Activated T-cell treated with anti-CD3 and anti-CD28 coated beads for 24 hours (primary cell): ENCODE measurements around the gene PHACTR2.
A peak's percentile ranks its signal among the peaks of the same experiment; 100 is the strongest.
"Not testable (repeated sequence)": the region's sequence is repeated elsewhere in the genome, so short reads cannot be mapped to it uniquely, and the experiment has no call there.

Source experiments
- DNase-seq: peaks from one replicate; pipeline ENCODE4 v3.0.0-alpha.2; 2020; ENCODE audit warnings: low read depth

Gene PHACTR2

GRCh38 chr6:143677891-143678791 lies at the start of gene PHACTR2:
PHACTR2 (plus strand) TSS chr6:143677965; CDS start chr6:143678164, 199 bp downstream.
- peak; percentile 31 for DNase-seq

- no peak for DNase-seq
These were observed 48.4 kb upstream of the PHACTR2 start for GRCh38 chr6:143629104-143630080.

- not testable (repeated sequence) for DNase-seq
These were observed 46.6 kb upstream of the PHACTR2 start for GRCh38 chr6:143631196-143631595.

DNA sequence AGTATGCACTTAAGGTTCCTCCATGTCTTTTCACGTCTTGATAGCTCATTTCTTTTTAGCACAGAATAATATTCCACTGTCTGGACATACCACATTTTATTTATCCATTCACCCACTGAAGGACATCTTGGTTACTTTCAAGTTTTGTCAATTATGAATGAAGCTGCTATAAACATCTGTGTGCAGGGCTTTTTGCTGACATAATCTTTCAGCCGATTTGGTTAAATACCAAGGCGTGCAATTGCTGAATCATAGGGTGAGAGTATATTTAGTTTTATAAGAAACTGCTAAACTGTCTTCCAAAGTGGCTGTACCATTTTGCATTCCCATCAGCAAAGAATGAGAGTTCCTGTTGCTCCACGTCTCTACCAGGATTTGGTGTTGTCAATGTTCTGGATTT lies 44.9 kb upstream of the PHACTR2 start:
- no peak for DNase-seq

DNA sequence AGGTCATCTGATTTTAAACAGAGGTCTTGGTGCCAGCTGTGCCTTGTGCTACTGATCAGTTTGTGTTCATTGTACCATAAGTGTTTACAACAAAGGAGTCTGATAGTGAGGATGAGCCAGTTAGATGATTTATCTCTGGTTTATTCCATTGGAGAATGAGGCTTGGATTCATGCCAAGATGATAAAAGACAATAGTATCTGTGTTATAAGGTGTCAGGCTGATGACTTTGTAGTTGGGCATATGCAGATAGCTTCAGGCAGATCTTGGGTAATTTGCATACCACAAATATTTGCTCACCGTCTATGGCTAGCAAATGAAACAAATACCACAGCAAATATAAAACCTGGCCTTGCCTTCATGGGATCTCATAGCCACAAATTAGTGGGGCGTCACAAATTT lies 43.3 kb upstream of the PHACTR2 start:
- no peak for DNase-seq

- no peak for DNase-seq
These were observed 40.1 kb upstream of the PHACTR2 start for GRCh38 chr6:143637691-143638090.

DNA sequence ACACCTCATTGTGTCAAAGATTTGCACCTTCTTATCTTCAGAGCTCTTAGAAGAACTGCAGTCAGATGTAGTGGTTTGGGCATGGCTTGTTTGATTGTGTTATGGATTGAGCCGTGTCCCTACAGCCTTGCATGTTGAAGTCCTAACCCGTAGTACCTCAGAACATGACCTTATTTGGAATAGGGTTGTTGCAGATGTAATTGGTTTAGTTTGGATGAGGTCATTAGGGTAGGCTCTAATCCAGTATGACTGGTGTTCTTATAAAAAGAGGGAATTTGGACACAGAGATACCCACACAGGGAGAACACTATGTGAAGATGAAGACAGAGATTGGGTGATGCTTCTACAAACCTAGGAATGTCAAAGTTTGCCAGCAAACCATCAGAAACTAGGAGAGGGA lies 35.4 kb upstream of the PHACTR2 start:
- DNase-seq: no peak

- DNase-seq: no peak
These were observed 30.6 kb upstream of the PHACTR2 start for GRCh38 chr6:143647191-143647590.

GRCh38 chr6:143647732-143648131 lies 30.0 kb upstream of the PHACTR2 start:
- no peak for DNase-seq

DNA sequence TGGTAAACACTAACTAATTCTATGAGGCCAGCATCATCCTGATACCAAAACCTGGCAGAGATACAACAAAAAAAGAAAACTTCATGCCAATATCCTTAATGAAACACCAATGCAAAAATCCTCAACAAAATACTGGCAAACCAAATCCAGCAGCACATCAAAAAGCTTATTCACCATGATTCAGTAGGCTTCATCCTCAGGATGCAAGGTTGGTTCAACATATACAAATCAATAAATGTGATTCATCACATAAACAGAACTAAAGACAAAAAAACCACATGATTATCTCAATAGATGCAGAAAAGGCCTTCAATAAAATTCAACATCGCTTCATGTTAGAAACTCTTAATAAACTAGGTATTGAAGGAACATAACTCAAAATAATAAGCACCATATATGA lies 28.4 kb upstream of the PHACTR2 start:
- not testable (repeated sequence) for DNase-seq

- not testable (repeated sequence) for DNase-seq
These were observed 26.4 kb upstream of the PHACTR2 start for GRCh38 chr6:143651328-143651727.

DNA sequence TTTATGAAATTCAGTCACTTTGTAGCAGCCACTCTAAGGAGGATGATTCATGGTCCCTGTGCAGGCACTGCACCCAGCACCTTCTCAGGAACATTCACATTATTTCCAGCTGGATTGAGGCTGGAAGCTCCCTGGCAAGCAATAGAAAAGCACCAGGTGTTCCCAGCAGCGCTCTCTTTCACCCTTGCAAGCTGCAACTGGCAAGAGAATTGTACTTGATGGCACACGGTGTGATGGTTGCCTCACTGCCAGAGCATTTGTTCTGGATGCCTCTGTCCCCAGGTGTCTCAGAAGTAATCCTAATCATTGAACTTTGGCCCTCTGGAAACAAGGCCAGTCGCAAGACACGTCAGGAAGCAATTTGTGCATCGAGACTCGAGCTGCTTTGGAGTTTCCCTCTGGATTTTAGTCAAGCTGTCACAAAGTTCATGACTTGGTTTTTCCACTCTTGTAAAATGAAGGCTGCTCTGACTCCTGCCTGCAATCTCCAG lies 24.9 kb upstream of the PHACTR2 start:
- no peak for DNase-seq

DNA sequence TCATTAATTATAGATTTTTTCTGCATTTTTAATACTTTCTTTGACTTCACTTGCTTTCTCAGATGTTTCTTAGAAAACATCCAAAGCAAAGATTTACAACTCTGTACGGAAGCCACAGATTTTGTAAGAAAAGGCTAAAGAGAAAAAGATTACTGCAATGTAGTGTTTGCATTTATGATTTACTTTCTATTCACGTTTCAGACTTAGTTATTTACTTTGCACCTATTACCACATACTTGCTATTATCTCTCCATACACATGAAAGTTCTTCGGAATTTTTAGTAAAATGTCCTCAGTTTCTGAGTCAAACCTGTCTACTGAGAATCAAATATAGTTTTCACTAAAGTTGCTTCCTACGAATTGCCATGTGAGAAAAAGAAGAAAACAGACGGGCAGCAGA lies 22.2 kb upstream of the PHACTR2 start:
- DNase-seq: no peak

- DNase-seq: no peak
These were observed 21.7 kb upstream of the PHACTR2 start for GRCh38 chr6:143656026-143656425.

- DNase-seq: no peak
These were observed 20.0 kb upstream of the PHACTR2 start for GRCh38 chr6:143657809-143658208.

- not testable (repeated sequence) for DNase-seq
These were observed 17.6 kb upstream of the PHACTR2 start for GRCh38 chr6:143660170-143660569.

DNA sequence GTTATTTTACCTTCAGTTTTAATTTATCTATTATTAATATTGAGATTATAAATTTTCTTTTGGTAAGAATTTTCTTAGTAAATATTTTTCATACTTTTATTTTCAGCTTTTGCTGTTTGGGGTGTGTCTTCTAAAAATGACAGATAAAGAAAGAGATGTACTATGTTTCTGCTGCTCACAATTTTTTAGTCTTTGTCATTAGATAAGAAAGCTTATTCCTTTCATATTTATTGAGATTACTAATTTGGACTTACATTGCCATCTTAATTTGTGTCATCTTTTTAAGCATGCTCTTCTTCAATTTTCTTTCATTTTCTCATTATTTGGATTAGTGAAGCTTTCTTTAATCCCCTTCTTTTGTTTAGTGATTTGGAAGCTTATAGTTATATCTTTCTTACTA lies 13.6 kb upstream of the PHACTR2 start:
- no peak for DNase-seq

- DNase-seq: not testable (repeated sequence)
These were observed 11.8 kb upstream of the PHACTR2 start for GRCh38 chr6:143666007-143666406.

GRCh38 chr6:143669483-143669882 lies 8.3 kb upstream of the PHACTR2 start:
- not testable (repeated sequence) for DNase-seq

DNA sequence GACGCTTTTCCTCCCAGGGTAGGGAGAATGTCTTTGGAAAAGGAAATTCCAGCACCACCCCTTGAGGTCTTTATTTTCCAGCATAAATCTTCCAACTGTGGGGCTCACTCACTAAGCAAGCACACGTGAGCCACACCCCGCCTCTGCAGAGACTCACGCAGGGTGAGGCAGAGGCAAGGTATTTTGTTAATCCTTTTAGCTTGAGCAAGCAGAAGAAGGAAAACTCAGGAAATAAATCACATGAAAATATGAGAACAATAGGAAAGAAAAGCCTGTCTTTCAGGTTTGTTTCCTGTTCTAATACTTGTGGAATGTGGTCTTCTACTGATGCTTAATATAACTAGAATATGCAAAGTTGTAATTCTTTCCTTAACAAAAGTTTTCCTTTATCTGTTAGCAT lies 4.1 kb upstream of the PHACTR2 start:
- DNase-seq: no peak

DNA sequence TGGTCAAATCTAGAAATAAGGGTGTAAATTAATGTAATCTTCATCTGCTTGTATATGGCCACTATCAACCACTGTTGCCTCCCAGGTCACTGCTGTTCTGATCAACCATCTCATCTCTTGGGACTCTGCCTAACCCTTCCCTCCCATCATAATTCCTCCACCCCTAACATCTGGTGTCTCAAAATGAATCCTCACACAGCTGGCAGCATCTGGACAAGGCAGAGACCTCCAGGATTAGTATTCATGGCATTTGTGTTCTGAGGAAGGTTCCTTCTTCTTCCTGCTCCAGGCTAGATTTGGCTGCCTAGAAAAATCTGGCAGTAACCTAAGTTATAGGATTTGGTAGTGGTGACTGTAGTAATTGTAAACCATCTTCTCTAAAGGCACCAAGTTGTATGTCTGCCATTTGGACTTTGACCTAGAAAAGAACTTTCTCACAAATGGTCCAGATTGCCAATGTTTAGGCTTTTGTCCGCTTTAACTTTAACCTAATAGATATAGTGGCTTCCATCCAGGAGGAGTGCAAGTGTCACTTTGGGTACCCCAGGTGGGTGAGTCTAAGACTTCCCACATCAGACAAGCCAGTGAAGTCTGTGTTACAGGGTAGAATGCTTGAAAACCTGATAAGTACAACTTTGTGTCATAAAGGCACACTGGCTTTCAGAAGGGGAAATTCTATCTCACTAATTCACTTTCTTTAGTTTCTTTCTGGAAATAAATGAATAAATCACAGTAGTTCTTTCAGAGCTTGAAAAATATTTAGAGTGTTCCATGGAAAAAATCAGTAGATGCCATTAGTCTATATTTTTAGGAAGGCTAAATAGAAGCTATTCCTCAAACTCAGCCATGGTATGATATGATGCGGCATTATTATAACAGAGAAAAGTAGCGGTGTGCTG lies 3.0 kb upstream of the PHACTR2 start:
- no peak for DNase-seq
